Stimulated activated naive CD4-positive, alpha-beta T cell treated with Interleukin-2 at 50 U/mL for 16 hours (primary cell): ENCODE data around the gene ANKRD44.
"Not testable (repeated sequence)": the region's sequence is repeated elsewhere in the genome, so short reads cannot be mapped to it uniquely, and the experiment has no call there.

Experiments
- DNase-seq: peaks from one replicate; lab custom pipeline; 2025; lab: John Stamatoyannopoulos, UW

ANKRD44 gene

GRCh38 chr2:197258580-197258979 lies 52.0 kb downstream of the ANKRD44 start:
- DNase-seq: no peak

GRCh38 chr2:197256547-197257170 lies 53.9 kb downstream of the ANKRD44 start:
- DNase-seq: no peak

DNA sequence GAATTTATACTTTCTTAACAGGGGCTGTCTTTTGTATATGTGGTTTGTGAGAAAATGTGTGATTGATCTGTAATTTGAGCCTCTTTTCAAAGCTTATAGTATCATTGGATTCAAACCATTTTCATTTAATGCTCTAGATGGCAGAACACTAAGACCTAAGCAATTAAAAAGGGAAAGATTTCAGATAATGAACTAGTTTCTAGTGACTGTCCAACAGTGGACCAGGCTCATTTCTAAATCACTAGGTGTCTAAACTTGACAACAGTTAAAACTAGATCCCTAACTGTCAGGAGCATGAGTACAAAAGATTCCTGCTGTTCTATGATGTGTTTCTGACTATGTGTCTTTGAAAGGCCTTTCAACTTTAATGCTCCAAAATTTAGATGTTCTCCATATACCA lies 54.6 kb downstream of the ANKRD44 start:
- no peak for DNase-seq

GRCh38 chr2:197255543-197255942 lies 55.0 kb downstream of the ANKRD44 start:
- peak; percentile 60 for DNase-seq

GRCh38 chr2:197254776-197255530 lies 55.6 kb downstream of the ANKRD44 start:
- DNase-seq: no peak

DNA sequence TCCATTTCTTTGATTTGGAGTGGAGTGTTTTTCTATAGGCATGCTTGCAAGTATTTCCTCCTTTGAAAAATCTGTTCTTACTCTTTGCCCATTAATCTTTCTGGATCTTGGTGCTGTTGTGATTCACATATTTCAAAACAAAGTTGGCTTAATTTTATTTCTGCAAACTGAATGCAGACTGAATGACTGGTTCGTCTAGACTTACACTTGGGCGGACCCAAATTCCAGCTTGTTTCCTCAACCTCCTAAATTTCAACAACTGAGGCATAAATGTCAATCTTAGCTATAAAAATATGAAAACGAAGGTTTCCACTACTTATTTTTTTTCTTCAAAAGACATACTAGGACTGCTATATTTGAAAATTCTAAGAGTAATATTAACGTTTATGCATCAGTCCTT lies 59.0 kb downstream of the ANKRD44 start:
- DNase-seq: no peak

DNA sequence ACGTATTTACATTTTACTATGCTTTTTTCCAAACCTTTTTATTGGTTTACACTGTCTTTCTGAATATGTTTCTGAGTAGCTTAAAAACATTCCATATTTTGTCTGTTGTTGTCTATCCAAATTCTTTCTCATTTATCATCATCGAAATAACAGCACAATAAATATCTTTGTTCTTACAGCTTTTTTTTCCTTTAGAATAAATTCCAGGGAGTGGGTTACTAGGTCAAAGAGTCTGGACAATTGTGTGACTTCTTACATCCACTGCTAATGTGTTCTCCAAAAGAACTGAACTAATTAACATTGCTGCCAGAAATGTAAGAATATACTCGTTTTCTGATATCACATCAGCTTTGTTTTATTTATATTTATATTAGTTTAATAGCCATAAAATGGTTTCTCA lies 59.4 kb downstream of the ANKRD44 start:
- DNase-seq: no peak

DNA sequence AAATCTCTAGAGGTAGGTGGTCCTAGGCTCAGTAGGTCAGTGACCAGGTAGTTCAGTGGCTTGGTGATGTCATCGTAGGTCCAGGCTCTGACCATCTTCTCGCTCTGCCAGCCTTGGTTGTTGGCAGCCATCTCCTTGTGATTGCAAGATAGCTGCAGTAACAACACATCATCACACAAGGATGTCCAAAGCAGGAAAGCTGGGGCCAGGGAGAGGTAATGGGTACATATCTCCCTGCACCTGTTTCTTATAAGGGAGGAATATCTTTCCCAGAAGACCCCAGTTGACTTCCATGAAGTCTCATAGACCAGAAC lies 60.5 kb downstream of the ANKRD44 start:
- DNase-seq: no peak

GRCh38 chr2:197249381-197250083 lies 61.0 kb downstream of the ANKRD44 start:
- DNase-seq: no peak

DNA sequence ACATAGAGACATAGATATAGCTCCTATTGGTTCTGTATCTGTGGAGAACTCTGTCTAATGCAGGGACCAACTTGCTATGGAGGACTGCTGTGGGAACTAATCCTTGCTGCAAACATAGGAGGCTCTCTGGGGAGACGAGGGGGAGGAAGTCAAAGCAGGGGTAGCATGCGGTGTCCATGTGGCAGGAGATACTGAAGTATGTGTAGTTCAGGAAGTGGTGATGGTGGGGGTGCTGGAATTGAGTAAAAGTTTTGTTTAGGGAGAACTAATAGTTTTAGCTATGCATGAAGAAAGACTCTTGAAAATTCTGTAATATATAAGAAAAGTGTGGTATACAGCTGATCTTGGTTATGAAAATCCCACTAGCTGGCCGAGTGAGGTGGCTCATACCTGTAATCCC lies 62.0 kb downstream of the ANKRD44 start:
- DNase-seq: no peak

- no peak for DNase-seq
Observed at GRCh38 chr2:197248001-197248401, 62.6 kb downstream of the ANKRD44 start.

GRCh38 chr2:197247083-197247482 lies 63.5 kb downstream of the ANKRD44 start:
- no peak for DNase-seq

- no peak for DNase-seq
Observed at GRCh38 chr2:197245829-197246804, 64.5 kb downstream of the ANKRD44 start.

DNA sequence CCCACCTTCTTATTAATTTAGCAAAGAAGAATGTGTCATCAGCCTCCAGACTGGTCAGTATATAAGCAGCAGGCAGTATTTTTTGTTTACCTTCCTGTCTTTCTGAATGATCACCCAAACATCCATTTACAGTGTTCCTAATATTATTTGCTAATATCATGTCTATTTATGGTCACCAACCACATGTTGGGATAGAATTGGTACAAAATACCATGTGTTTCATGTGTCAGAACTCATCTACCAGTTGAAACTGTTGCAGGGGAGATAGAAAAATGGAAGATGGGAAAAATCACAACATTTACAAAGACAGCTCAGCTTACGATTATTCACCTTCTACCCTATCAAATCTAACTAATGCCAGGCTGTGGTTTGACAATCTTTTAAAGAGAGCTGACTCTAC lies 66.2 kb downstream of the ANKRD44 start:
- DNase-seq: no peak

DNA sequence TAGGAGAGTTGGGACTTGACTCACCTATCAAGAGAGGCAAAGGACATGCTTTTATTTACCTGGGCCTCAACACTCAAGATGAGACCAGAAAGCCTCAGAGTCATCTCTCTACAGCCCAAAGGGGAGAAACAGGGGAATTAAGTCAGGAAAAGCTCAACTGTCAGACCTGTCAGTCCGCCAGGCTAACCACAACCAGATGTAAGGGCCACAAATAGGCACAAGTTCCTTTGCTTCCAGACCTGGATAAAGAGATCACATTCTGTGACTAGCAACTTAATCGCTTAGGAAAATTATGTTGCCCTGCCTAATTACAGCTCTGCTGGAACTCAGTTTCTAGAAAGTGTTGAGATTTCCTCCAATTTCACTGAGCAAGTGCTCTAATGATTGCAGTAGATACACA lies 67.9 kb downstream of the ANKRD44 start:
- DNase-seq: no peak

DNA sequence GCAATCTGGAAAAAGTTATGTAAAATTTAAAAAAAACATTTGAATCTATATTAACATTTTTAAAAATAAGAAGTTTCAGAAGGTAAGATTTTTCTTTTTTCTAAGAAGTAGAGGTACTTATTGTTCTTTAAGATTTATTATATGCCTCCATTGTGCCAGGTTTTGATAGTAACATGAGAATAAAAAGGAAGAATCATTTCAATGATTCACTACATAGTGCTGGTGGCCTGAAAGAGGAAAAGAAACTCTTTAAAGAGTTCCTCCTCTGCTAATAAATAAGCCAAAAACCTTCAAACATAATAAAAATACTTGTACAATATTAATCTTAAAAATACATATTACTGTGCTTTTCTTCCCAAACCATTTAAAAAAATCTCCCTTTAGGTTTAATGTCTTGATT lies 69.0 kb downstream of the ANKRD44 start:
- DNase-seq: no peak

DNA sequence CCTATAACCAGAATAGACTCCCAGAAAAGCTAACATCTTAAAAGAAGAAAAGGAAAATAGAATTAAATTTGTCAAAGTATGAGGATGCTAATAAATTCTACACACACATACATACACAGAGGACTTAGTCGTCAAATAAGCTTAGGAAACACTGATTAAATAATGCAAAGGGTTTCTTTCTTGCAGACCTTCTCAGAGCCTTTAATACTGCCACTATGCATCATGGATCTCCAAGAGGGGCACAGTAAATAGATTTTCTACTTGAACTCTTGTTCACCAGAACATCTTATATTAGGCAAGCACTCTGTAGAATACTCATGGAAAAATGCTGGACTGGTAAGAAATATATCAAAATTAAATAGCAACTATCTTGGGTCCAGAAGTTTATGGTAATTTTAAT lies 69.4 kb downstream of the ANKRD44 start:
- no peak for DNase-seq

DNA sequence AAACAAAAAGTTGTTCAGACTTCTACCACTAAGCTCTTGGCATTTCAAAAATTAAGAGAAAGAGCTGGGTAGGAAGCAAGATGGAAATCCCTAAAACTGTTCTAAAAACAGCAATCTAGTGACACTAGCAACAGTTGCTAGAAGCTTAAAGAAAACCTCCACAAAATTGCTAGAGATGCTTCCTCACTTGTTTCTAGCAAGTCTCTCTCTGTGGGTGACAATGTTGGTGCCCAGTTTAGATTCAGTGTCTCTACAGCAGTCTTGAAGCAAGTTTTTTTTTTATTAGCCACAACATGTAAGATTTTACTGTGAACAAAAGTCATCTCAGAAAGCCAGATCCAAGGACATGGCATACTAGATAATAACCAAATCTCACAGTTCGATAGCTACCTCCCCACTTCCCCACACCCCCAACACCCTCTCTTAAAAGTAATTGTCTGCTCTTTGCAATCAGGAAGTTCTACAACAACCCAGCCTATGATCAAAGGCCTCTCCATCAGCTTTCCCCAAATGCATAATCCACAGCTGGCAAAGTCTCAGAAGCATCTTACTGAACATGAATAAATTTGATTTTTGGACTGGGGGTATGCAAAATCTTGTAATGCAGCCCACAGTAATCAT lies 70.0 kb downstream of the ANKRD44 start:
- DNase-seq: no peak

GRCh38 chr2:197240018-197240417 lies 70.6 kb downstream of the ANKRD44 start:
- DNase-seq: not testable (repeated sequence)

DNA sequence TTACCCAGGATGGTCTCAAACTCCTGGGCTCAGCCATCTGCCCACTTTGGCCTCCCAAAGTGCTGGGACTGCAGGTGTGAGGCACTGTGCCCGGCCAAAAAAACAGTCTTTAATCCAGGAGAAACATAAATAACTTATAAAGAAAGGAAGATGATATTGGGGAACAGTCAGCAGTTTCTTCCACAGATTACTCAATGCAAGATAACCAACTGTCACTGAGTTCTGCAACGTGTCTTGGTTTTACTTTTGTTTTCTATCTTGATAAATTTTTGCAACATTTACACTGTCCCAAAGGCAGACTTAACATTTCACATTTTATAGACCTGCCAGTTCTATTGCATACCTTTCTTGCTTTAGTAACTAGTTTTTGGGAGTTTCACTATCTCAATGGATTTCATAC lies 71.1 kb downstream of the ANKRD44 start:
- DNase-seq: no peak

GRCh38 chr2:197238043-197238365 lies 72.6 kb downstream of the ANKRD44 start:
- no peak for DNase-seq
